Adrenal gland (tissue), 12 donors: ENCODE results near the gene NDST1. TPM values are rescaled to one million over a fixed set of nuclear protein-coding genes. Genes with fewer than 3 reads are reported as not detected.

Experiments used
- DNase-seq, 7 donors: peaks; one replicate each; pipeline ENCODE4 v3.0.0-alpha.2; 2019 to 2020
- H3K27ac ChIP-seq, 5 donors: fragments of 200-600 bp; sonication (generic) in 4 of 5; 1 replicate in 3 of 5; 2 replicates in 2 of 5; pipeline versions ENCODE4 v1.5.1 to v1.8.0; 2016 to 2020; ENCODE audit warnings: mild to moderate bottlenecking in 1 of 5
- H3K27me3 ChIP-seq: fragments of 200-600 bp; 2 replicates; pipeline ENCODE4 v1.8.0; 2021
- H3K36me3 ChIP-seq, 2 donors: fragments of 200-600 bp; replicated peaks in 1 of 2; 1 replicate in 1 of 2; 2 replicates in 1 of 2; pipeline versions ENCODE4 v1.5.1 to v1.8.0; 2018 to 2022
- H3K4me1 ChIP-seq, 2 donors: fragments of 200-600 bp; replicated peaks in 1 of 2; 1 replicate in 1 of 2; 2 replicates in 1 of 2; pipeline versions ENCODE4 v1.5.1 to v1.8.0; 2018 to 2021
- H3K4me3 ChIP-seq, 4 donors: fragments of 200-600 bp; sonication (generic) in 3 of 4; one replicate each; pipeline ENCODE4 v1.5.1; 2016 to 2018
- H3K9me3 ChIP-seq, 3 donors: fragments of 200-600 bp; sonication (generic) in 1 of 3; replicated peaks in 1 of 3; 1 replicate in 2 of 3; 2 replicates in 1 of 3; pipeline versions ENCODE4 v1.5.1 to v1.8.0; 2016 to 2021
- CTCF ChIP-seq, 6 experiments: fragments of 450-650 bp in 4 of 6; fragments of 200-600 bp in 2 of 6; sonication (generic) in 1 of 6; IDR thresholded peaks; 1 replicate in 5 of 6; 2 replicates in 1 of 6; pipeline versions ENCODE4 v1.5.1 to v1.8.0; 2016 to 2021; ENCODE audit warnings: antibody characterized with exemption in 6 of 6, mild to moderate bottlenecking in 2 of 6, moderate library complexity in 1 of 6
- POLR2A ChIP-seq, 2 donors: fragments of 450-650 bp; IDR thresholded peaks; one replicate each; pipeline ENCODE4 v1.6.1; 2017; ENCODE audit warnings: antibody characterized with exemption in 2 of 2, mild to moderate bottlenecking in 2 of 2, moderate library complexity in 1 of 2
- WGBS, 4 donors: extraction: QIAGEN DNeasy Blood & Tissue Kit in 2 of 4; methylation state at CpG; one replicate each; pipeline versions ENCODE4 v1.1.5 to v1.1.7; 2013 to 2017; 5-methylcytosine and 5-hydroxymethylcytosine counted together
- intact Hi-C, 2 donors: fragments of 100-400 bp; cut with DNase I; formaldehyde crosslinking; loops; one replicate each; pipeline versions ENCODE4 v1.14.1 to v1.15.0; 2022 to 2023
- polyA plus RNA-seq, 3 donors: library from polyadenylated mRNA; stranded (reverse); fragments of 200-250 nt in 2 of 3; fragments of 350-450 nt in 1 of 3; fragmentation: Illumina TruSeq in 1 of 3; extraction: RNeasy Lipid Tissue Mini Kit (QIAGEN cat#74804) in 1 of 3; gene quantifications; one replicate each; pipeline ENCODE4 v1.2.3, GENCODE V29; 2013 to 2014
- total RNA-seq, 9 donors: library from RNA; depleted of rRNA in 4 of 9; stranded (reverse); fragments of >200 nt in 4 of 9; fragments of 120-200 nt in 1 of 9; fragmentation: NEBNext Ultra II Directional in 1 of 9; extraction: Animal tissue kit (Norgen Biotek cat#: 25700) in 1 of 9; gene quantifications; one replicate each; pipeline versions ENCODE4 v1.1.0 to v1.2.4, GENCODE V29; 2013 to 2023
- donor health status: healthy with polysubstance abuse.
- donor health status: Bipolar disorder and iron deficiency.
- donor health status: DM: yes; HTN: yes; CAD: no.
- donor health status: DM: no; HTN: no; CAD: no.
- donor health status: DM: no; HTN: no; CAD: no.
- donor health status: DM: yes; HTN: yes; CAD: no.

Gene NDST1
- total and polyA plus RNA-seq, 12 donors, result 9.6 to 154 (median 94.7) TPM

DNA sequence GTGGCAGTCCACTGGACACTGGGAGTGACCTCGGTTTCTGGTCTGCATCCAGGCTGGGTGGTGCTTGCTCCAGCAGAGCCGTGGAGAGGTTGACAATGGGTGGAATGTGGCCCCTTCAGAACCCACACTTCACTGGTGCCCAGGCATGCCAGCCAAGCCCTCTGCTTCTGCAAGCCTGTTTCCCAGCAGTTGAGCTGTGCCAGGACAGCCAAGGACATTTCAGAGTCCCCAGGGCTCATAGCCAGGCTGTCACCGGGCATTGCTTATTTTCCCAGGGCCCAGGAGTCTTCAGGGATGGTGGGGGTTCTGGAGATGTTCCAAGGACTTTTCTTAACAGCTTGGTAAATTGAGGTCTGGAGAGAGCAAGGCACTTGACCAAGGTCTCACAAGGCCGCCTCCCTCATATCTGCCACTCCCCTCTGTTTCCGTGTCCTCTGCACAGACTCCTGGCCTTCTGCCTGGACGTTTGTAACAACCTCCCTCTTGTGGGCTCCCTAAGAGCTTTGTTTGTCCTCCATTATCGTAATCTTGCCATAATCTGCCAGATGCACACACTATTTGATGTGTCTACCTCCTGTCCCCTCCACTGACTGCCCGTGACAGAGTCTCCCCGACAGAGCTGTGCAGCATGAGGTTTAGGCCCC is 3.8 kb upstream of the NDST1 start:
- intact Hi-C loops, result no loop called here
- H3K27ac ChIP-seq, result peak overlapping the region; percentile 40 to 85 (median 65)
- H3K4me3 ChIP-seq, result no peak overlapping the region
- H3K4me1 ChIP-seq, result peaks cover 57 to 100% of the 10 kb centered on the region in 2 donors
- H3K27me3 ChIP-seq, result no peaks in the 10 kb centered on the region
- no peaks in the 10 kb centered on the region for H3K9me3 ChIP-seq
- TF ChIP-seq CTCF (IDR thresholded peaks at IDR 0.05), result peak in 1 of 6 experiments; percentile 18
- no peak for TF ChIP-seq POLR2A (IDR thresholded peaks at IDR 0.05)
- WGBS, 4 donors, result 8 to 37% (median 21%) methylated on average over 8 to 9 of the region's 9 CpGs
- DNase-seq, result peak; percentile 71 to 90 (median 85)
- H3K36me3 ChIP-seq, result no peaks in the 10 kb centered on the region

- no peaks in the 10 kb centered on the region for H3K9me3 ChIP-seq
- intact Hi-C loops, result no loop called here
- 86 to 88% (median 87%) methylated on average over 7 to 8 of the region's 8 CpGs for WGBS, 4 donors
- H3K36me3 ChIP-seq, result no peaks in the 10 kb centered on the region
- H3K4me3 ChIP-seq, result no peak overlapping the region
- DNase-seq, result no peak
- TF ChIP-seq POLR2A (IDR thresholded peaks at IDR 0.05), result no peak
- no peak for TF ChIP-seq CTCF (IDR thresholded peaks at IDR 0.05)
- no peaks in the 10 kb centered on the region for H3K27me3 ChIP-seq
- peaks cover 55 to 97% of the 10 kb centered on the region in 2 donors for H3K4me1 ChIP-seq
- H3K27ac ChIP-seq, result peak overlapping the region in 3 of 5 donors; percentile 46 to 85 (median 79)
Measured at GRCh38 chr5:150505041-150505511, 2.9 kb upstream of the NDST1 start.

DNA sequence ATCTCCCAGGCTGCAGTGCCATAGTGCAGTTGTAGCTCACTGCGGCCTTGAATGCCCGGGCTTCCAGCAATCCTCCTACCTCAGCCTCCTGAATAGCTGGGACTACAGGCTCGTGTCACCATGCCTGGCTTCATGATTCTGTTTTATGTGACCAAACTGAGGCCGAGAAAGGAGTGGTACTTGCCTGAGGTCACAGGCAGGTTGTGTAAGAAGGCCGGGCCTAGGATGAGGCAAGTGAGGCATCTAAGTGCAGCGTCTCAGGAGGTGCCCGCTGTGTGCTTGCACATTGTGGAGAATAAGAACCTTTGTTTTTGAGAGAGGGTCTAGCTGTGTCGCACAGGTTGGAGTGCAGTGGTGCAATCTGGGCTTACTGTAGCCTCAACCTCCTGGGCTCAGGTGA is 2.1 kb upstream of the NDST1 start:
- Histone ChIP-seq H3K27ac (peak overlapping the region in 2 of 5 donors; percentile 2 to 85), H3K36me3 (no peaks in the 10 kb centered on the region), H3K4me1 (peaks cover 59 to 97% of the 10 kb centered on the region in 2 donors), H3K27me3 (no peaks in the 10 kb centered on the region), H3K9me3 (no peaks in the 10 kb centered on the region), H3K4me3 (no peak overlapping the region)
- intact Hi-C loops, result no loop called here
- TF ChIP-seq CTCF (IDR thresholded peaks at IDR 0.05), result no peak
- TF ChIP-seq POLR2A (IDR thresholded peaks at IDR 0.05), result no peak
- peak in 1 of 7 donors; percentile 27 for DNase-seq
- 79 to 90% (median 82%) methylated on average over 8 of the region's 8 CpGs for WGBS, 4 donors

GRCh38 chr5:150506571-150507473 is 1.1 kb upstream of the NDST1 start:
- no peak for TF ChIP-seq CTCF (IDR thresholded peaks at IDR 0.05)
- no peak for TF ChIP-seq POLR2A (IDR thresholded peaks at IDR 0.05)
- H3K36me3 ChIP-seq, result no peaks in the 10 kb centered on the region
- peak overlapping the region in 3 of 5 donors; percentile 41 to 85 (median 44) for H3K27ac ChIP-seq
- H3K4me1 ChIP-seq, result peaks cover 65 to 97% of the 10 kb centered on the region in 2 donors
- H3K27me3 ChIP-seq, result no peaks in the 10 kb centered on the region
- 59 to 67% (median 63%) methylated on average over 10 to 11 of the region's 11 CpGs for WGBS, 4 donors
- peak in 1 of 7 donors; percentile 22 for DNase-seq
- intact Hi-C loops, result no loop called here
- H3K4me3 ChIP-seq, result no peak overlapping the region
- H3K9me3 ChIP-seq, result no peaks in the 10 kb centered on the region
